PC-9 (cell line): Measurements from ENCODE around the gene EID3. TPM values are rescaled to one million over a fixed set of nuclear protein-coding genes. Genes with fewer than 3 reads are reported as not detected.

Experiments used
- BruUV-seq: library from RNA; stranded (reverse); fragments of 400-500 nt; replicated peaks from 2 replicates; lab custom pipeline; 2021; lab: Mats Ljungman, UMichigan
- CTCF ChIA-PET: fragments of 300-600 bp; sonication (Branson Sonifier 250); formaldehyde crosslinking; loops from one replicate; lab custom pipeline; 2022; ENCODE audit warnings: antibody characterized with exemption; lab: Charles Lee
- POLR2A ChIA-PET: fragments of 300-600 bp; sonication (Branson Sonifier 250); formaldehyde crosslinking; loops from one replicate; lab custom pipeline; 2022; ENCODE audit warnings: antibody characterized with exemption; ENCODE audit not compliant: unreplicated experiment; lab: Charles Lee
- DNase-seq, 2 experiments: peaks; one replicate each; pipeline versions ENCODE4 v3.0.0 to v3.0.0-alpha.2; 2015 to 2022; ENCODE audit warnings: mixed read lengths in 1 of 2
- H2AFZ ChIP-seq: fragments of 200-600 bp; sonication (generic); 2 replicates; pipeline ENCODE4 v1.8.1; 2017; ENCODE audit warnings: antibody characterized with exemption
- H3F3A ChIP-seq: fragments of 200-600 bp; sonication (generic); 2 replicates; pipeline ENCODE4 v1.8.1; 2017; ENCODE audit warnings: antibody characterized with exemption, mild to moderate bottlenecking, low read depth; ENCODE audit not compliant: insufficient read depth
- H3K27ac ChIP-seq: fragments of 200-600 bp; sonication (generic); 2 replicates; pipeline ENCODE4 v1.6.1; 2016; ENCODE audit warnings: mixed run types
- H3K27me3 ChIP-seq: fragments of 200-600 bp; sonication (generic); 2 replicates; pipeline ENCODE4 v1.6.1; 2016; ENCODE audit warnings: low read depth, mixed run types; ENCODE audit not compliant: insufficient read depth
- H3K36me3 ChIP-seq: fragments of 200-600 bp; sonication (generic); 2 replicates; pipeline ENCODE4 v1.6.1; 2016; ENCODE audit warnings: low read depth, mixed run types
- H3K4me1 ChIP-seq: fragments of 200-600 bp; sonication (generic); replicated peaks from 2 replicates; pipeline ENCODE4 v1.6.1; 2016; ENCODE audit warnings: mixed run types; ENCODE audit not compliant: insufficient read depth
- H3K4me2 ChIP-seq: fragments of 200-600 bp; sonication (generic); 2 replicates; pipeline ENCODE4 v1.6.1; 2017; ENCODE audit warnings: mixed run types
- H3K4me3 ChIP-seq: fragments of 200-600 bp; sonication (generic); 2 replicates; pipeline ENCODE4 v1.6.1; 2016; ENCODE audit warnings: mixed run types
- H3K79me2 ChIP-seq: fragments of 200-600 bp; sonication (generic); 2 replicates; pipeline ENCODE4 v1.6.1; 2017; ENCODE audit warnings: low read depth, mixed run types
- H3K9me2 ChIP-seq: fragments of 200-600 bp; sonication (generic); 2 replicates; pipeline ENCODE4 v1.8.1; 2017; ENCODE audit warnings: mild to moderate bottlenecking; ENCODE audit not compliant: insufficient read depth
- H3K9me3 ChIP-seq: fragments of 200-600 bp; sonication (generic); 2 replicates; pipeline ENCODE4 v1.8.1; 2016; ENCODE audit warnings: low read depth; ENCODE audit not compliant: insufficient read depth
- H4K20me1 ChIP-seq: fragments of 200-600 bp; sonication (generic); 2 replicates; pipeline ENCODE4 v1.8.1; 2017; ENCODE audit not compliant: insufficient read depth
- EZH2 ChIP-seq: fragments of 200-600 bp; sonication (generic); IDR thresholded peaks from 2 replicates; pipeline ENCODE4 v1.8.0; 2017; ENCODE audit warnings: antibody characterized with exemption, low read depth
- intact Hi-C: fragments of 100-400 bp; cut with micrococcal nuclease; formaldehyde crosslinking; loops from one replicate; pipeline ENCODE4 v1.10.0; 2022; ENCODE audit not compliant: unreplicated experiment
- total RNA-seq: library from RNA; stranded (reverse); gene quantifications from 2 replicates; pipeline ENCODE4 v1.2.3, GENCODE V29; 2021
- TF ChIP-seq, protein P1 (sequence below): fragments of 200-600 bp; sonication (generic); conservative IDR thresholded peaks from 2 replicates; pipeline ENCODE4 v1.6.1; 2017; ENCODE audit warnings: mixed run types, antibody characterized with exemption, mild to moderate bottlenecking, moderate library complexity

EID3 gene
- total RNA-seq, 1 experiment from 2014 or later = 42.4 TPM

DNA sequence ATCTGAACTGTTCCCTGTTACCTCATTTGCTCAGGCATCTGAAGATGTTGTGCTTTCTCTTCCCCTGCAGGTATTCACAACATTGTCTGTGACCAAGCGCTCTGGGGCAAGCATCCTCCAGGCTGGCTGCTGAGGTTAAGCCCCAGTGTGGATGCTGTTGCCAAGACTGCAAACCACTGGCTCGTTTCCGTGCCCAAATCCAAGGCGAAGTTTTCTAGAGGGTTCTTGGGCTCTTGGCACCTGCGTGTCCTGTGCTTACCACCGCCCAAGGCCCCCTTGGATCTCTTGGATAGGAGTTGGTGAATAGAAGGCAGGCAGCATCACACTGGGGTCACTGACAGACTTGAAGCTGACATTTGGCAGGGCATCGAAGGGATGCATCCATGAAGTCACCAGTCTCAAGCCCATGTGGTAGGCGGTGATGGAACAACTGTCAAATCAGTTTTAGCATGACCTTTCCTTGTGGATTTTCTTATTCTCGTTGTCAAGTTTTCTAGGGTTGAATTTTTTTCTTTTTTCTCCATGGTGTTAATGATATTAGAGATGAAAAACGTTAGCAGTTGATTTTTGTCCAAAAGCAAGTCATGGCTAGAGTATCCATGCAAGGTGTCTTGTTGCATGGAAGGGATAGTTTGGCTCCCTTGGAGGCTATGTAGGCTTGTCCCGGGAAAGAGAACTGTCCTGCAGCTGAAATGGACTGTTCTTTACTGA lies 44.9 kb downstream of the EID3 start:
- Histone ChIP-seq H3K79me2 (peaks cover 74% of the 10 kb centered on the region), H3F3A (peaks cover 100% of the 10 kb centered on the region), H3K27ac (peak overlapping the region; percentile 60), H3K9me2 (no peaks in the 10 kb centered on the region), H3K4me1 (peaks cover 86% of the 10 kb centered on the region), H2AFZ (no peak overlapping the region), H3K9me3 (no peaks in the 10 kb centered on the region), H3K27me3 (no peaks in the 10 kb centered on the region), H3K4me2 (no peak overlapping the region), H4K20me1 (peaks cover 100% of the 10 kb centered on the region), H3K36me3 (peaks cover 95% of the 10 kb centered on the region), H3K4me3 (no peak overlapping the region)
- TF ChIP-seq EZH2 = no peak
- TF ChIP-seq, protein P1, sequence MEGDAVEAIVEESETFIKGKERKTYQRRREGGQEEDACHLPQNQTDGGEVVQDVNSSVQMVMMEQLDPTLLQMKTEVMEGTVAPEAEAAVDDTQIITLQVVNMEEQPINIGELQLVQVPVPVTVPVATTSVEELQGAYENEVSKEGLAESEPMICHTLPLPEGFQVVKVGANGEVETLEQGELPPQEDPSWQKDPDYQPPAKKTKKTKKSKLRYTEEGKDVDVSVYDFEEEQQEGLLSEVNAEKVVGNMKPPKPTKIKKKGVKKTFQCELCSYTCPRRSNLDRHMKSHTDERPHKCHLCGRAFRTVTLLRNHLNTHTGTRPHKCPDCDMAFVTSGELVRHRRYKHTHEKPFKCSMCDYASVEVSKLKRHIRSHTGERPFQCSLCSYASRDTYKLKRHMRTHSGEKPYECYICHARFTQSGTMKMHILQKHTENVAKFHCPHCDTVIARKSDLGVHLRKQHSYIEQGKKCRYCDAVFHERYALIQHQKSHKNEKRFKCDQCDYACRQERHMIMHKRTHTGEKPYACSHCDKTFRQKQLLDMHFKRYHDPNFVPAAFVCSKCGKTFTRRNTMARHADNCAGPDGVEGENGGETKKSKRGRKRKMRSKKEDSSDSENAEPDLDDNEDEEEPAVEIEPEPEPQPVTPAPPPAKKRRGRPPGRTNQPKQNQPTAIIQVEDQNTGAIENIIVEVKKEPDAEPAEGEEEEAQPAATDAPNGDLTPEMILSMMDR = no peak
- BruUV-seq = no TSS peak
- intact Hi-C loops = no loop called here
- POLR2A ChIA-PET = no interaction called here
- CTCF ChIA-PET = interaction anchor here (0.6 kb wide), 1 partner anchor 354 kb away, joined by 3 read pairs; no protein-coding TSS in a partner anchor
- DNase-seq = no peak

DNA sequence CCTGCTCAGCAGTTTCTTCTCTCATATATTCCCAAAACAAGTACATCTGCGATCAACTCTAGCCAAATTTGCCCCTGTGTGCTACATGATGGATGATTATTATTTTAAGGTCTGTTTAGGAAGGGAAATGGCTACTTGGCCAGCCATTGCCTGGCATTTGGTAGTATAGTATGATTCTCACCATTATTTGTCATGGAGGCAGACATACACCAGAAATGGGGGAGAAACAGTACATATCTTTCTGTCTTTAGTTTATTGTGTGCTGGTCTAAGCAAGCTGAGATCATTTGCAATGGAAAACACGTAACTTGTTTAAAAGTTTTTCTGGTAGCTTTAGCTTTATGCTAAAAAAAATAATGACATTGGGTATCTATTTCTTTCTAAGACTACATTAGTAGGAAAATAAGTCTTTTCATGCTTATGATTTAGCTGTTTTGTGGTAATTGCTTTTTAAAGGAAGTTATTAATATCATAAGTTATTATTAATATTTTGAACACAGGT lies 45.5 kb downstream of the EID3 start:
- Histone ChIP-seq H3K79me2 (peaks cover 68% of the 10 kb centered on the region), H3K9me2 (no peaks in the 10 kb centered on the region), H4K20me1 (peaks cover 99% of the 10 kb centered on the region), H3K4me1 (peaks cover 80% of the 10 kb centered on the region), H3K9me3 (no peaks in the 10 kb centered on the region), H3K27me3 (no peaks in the 10 kb centered on the region), H3F3A (peaks cover 100% of the 10 kb centered on the region), H3K36me3 (peaks cover 92% of the 10 kb centered on the region), H3K4me2 (no peak overlapping the region), H3K4me3 (no peak overlapping the region), H2AFZ (no peak overlapping the region), H3K27ac (peak overlapping the region; percentile 60)
- ChIA-PET POLR2A (no interaction called here), CTCF (interaction anchor here (0.6 kb wide), 1 partner anchor 353 kb away, joined by 3 read pairs; no protein-coding TSS in a partner anchor)
- DNase-seq = no peak
- no TSS peak for BruUV-seq
- intact Hi-C loops = no loop called here
- TF ChIP-seq, protein P1 = no peak
- TF ChIP-seq EZH2 = no peak

DNA sequence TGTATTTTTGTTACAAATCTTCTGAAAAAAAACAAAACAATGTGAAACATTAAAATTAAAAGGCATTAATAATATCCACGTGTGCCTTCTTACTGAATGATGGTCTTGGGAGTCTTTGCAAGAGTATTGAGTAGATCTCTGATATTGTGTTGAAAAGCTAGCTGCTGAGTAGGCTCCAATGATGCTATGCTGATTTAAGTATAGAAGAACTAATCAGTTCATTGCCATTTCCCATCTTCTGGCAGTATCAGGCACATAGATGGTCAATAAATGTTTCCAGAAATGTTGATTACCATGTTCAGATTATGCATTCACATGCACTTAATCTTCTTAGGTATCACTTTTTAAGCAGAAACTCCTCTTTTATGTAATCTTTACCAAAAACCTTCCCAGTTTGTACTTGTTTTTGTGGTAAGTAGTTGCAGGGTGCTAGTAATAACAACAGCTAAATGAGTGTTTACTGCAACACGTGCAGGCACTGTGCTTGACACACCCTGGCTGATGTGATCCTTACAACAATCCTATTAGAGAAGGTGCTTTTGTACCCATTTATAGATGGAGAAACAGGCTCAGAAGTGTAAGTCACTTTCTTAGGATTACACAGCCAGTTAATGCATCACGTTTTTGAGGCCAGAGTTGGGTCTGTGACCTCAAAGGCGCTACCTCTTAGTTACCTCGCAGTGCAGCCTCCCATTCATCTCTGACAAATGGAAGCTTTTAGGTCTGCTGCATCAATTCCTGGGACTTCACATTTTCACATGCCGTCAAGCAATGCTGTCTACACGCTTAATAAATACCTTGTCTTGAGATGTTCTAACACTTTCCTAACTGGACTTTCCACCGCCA lies 46.9 kb downstream of the EID3 start:
- H3K9me2 ChIP-seq = no peaks in the 10 kb centered on the region
- H3F3A ChIP-seq = peaks cover 100% of the 10 kb centered on the region
- no peak for DNase-seq
- no peaks in the 10 kb centered on the region for H3K27me3 ChIP-seq
- no peak overlapping the region for H2AFZ ChIP-seq
- peaks cover 99% of the 10 kb centered on the region for H4K20me1 ChIP-seq
- TF ChIP-seq, protein P1 = no peak
- TF ChIP-seq EZH2 = no peak
- ChIA-PET POLR2A (interaction anchor here (0.6 to 0.7 kb wide), 2 partner anchors 73 to 609 kb away, joined by 5 to 6 read pairs; no protein-coding TSS in a partner anchor), CTCF (no interaction called here)
- H3K4me1 ChIP-seq = peaks cover 73% of the 10 kb centered on the region
- peaks cover 54% of the 10 kb centered on the region for H3K79me2 ChIP-seq
- H3K9me3 ChIP-seq = no peaks in the 10 kb centered on the region
- H3K27ac ChIP-seq = peak overlapping the region; percentile 60
- H3K4me3 ChIP-seq = no peak overlapping the region
- H3K4me2 ChIP-seq = no peak overlapping the region
- intact Hi-C loops = loop anchor here (10.0 kb wide), 2 partner anchors 136 to 604 kb away; partner anchors contain the start of genes SLC41A2 and TXNRD1
- BruUV-seq = no TSS peak
- peaks cover 78% of the 10 kb centered on the region for H3K36me3 ChIP-seq
